DOHH2 (cell line): ENCODE data around the gene ZSCAN2.

ENCODE experiments used
- H3F3A ChIP-seq: fragments of 200-600 bp; sonication (generic), shearing (Covaris generic); 2 replicates; pipeline ENCODE4 v1.6.0; 2016; ENCODE audit warnings: antibody characterized with exemption, mild to moderate bottlenecking; ENCODE audit not compliant: control insufficient read depth, insufficient read depth
- H3K27ac ChIP-seq: fragments of 200-600 bp; sonication (generic); 2 replicates; pipeline ENCODE4 v1.5.1; 2014; ENCODE audit warnings: low read depth, mild to moderate bottlenecking, low read length, moderate library complexity
- H3K27me3 ChIP-seq: fragments of 200-600 bp; sonication (generic); 2 replicates; pipeline ENCODE4 v1.6.1; 2014; ENCODE audit warnings: mild to moderate bottlenecking, low read length, mixed read lengths; ENCODE audit not compliant: control insufficient read depth
- H3K36me3 ChIP-seq: fragments of 200-600 bp; sonication (generic); 2 replicates; pipeline ENCODE4 v1.6.1; 2014; ENCODE audit warnings: mild to moderate bottlenecking, low read length, moderate library complexity, mixed read lengths; ENCODE audit not compliant: control insufficient read depth
- H3K4me1 ChIP-seq: fragments of 200-600 bp; sonication (generic); 2 replicates; pipeline ENCODE4 v1.6.1; 2014; ENCODE audit warnings: mild to moderate bottlenecking, low read length, mixed read lengths; ENCODE audit not compliant: control insufficient read depth
- H3K4me2 ChIP-seq: fragments of 200-600 bp; sonication (generic); 2 replicates; pipeline ENCODE4 v1.6.0; 2014; ENCODE audit warnings: mild to moderate bottlenecking, low read length, moderate library complexity
- H3K4me3 ChIP-seq: fragments of 200-600 bp; sonication (generic); 2 replicates; pipeline ENCODE4 v1.5.1; 2014; ENCODE audit warnings: mild to moderate bottlenecking, low read length, mixed read lengths
- H3K79me2 ChIP-seq: fragments of 200-600 bp; sonication (generic); 2 replicates; pipeline ENCODE4 v1.6.1; 2014; ENCODE audit warnings: mild to moderate bottlenecking, low read length, mixed read lengths; ENCODE audit not compliant: control insufficient read depth
- H3K9me2 ChIP-seq: fragments of 200-600 bp; sonication (generic); replicated peaks from 2 replicates; pipeline ENCODE4 v1.6.1; 2014; ENCODE audit warnings: mild to moderate bottlenecking, low read length, mixed read lengths; ENCODE audit not compliant: control insufficient read depth
- H3K9me3 ChIP-seq: fragments of 200-600 bp; sonication (generic); 2 replicates; pipeline ENCODE4 v1.6.1; 2014; ENCODE audit warnings: antibody characterized with exemption, low read length, mixed read lengths; ENCODE audit not compliant: control insufficient read depth, insufficient read depth
- H4K20me1 ChIP-seq: fragments of 200-600 bp; sonication (generic); 2 replicates; pipeline ENCODE4 v1.6.0; 2014; ENCODE audit warnings: low read depth, mild to moderate bottlenecking, antibody characterized with exemption, low read length, moderate library complexity; ENCODE audit not compliant: control insufficient read depth, insufficient read depth
- EZH2phosphoT487 ChIP-seq: fragments of 200-600 bp; sonication (generic); IDR thresholded peaks from 2 replicates; pipeline ENCODE4 v1.6.1; 2017; ENCODE audit warnings: borderline replicate concordance, mild to moderate bottlenecking, antibody characterized with exemption, low read length, moderate library complexity, mixed read lengths
- TF ChIP-seq, protein P1 (sequence below): fragments of 200-600 bp; sonication (generic); IDR thresholded peaks from one replicate; pipeline ENCODE4 v1.5.1; 2014; ENCODE audit warnings: antibody characterized with exemption, mild to moderate bottlenecking, low read depth, low read length; ENCODE audit not compliant: poor library complexity, severe bottlenecking

The ZSCAN2 gene

DNA sequence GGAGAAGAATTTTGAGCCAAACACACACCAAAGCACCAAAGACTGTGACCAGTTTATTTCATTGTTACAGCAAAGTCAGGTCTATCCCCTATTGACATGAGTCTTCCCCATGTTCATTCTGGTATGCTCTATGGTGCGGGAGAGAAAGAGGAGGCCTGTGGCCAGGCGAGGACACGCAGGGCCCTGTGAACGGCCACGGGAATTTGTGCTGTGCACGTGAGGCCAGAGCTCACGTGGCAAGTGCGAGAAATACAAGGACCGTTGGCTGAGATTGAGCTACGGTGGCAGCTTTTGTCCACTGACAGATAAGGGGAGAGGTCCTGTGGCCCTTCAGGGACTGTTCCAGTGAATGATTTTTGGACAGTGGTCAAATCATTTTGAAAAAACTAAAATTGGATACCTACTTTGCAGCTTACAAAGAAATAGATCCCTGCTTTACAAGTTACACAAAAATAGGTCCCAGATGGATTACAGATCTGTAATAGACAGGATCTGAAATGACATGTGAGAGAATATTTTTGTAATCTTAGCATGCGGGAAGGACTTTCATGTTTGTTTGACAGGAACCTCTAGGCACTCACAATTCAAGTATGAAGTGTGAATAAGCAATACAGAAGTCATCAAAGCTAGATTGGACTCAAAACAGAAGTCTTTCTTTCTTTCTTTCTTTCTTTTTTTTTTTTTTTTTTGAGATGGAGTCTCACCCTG, 9.2 kb downstream of the ZSCAN2 start:
- Histone ChIP-seq H3K27ac (no peak overlapping the region), H3K79me2 (no peaks in the 10 kb centered on the region; the same call in 1 of the 2 replicates)
- TF ChIP-seq, protein P1, sequence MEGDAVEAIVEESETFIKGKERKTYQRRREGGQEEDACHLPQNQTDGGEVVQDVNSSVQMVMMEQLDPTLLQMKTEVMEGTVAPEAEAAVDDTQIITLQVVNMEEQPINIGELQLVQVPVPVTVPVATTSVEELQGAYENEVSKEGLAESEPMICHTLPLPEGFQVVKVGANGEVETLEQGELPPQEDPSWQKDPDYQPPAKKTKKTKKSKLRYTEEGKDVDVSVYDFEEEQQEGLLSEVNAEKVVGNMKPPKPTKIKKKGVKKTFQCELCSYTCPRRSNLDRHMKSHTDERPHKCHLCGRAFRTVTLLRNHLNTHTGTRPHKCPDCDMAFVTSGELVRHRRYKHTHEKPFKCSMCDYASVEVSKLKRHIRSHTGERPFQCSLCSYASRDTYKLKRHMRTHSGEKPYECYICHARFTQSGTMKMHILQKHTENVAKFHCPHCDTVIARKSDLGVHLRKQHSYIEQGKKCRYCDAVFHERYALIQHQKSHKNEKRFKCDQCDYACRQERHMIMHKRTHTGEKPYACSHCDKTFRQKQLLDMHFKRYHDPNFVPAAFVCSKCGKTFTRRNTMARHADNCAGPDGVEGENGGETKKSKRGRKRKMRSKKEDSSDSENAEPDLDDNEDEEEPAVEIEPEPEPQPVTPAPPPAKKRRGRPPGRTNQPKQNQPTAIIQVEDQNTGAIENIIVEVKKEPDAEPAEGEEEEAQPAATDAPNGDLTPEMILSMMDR, result no peak
- TF ChIP-seq EZH2phosphoT487, result no peak

GRCh38 chr15:84611631-84612030, 10.8 kb downstream of the ZSCAN2 start:
- no peak overlapping the region for H3K4me2 ChIP-seq
- H3K9me3 ChIP-seq, result no peaks in the 10 kb centered on the region
- no peaks in the 10 kb centered on the region for H4K20me1 ChIP-seq
- TF ChIP-seq, protein P1, result no peak
- no peak for TF ChIP-seq EZH2phosphoT487
- peaks cover 6% of the 10 kb centered on the region; the same call in 1 of the 2 replicates for H3K36me3 ChIP-seq
- H3K27me3 ChIP-seq, result no peaks in the 10 kb centered on the region
- H3F3A ChIP-seq, result no peaks in the 10 kb centered on the region
- no peak overlapping the region for H3K4me3 ChIP-seq
- no peaks in the 10 kb centered on the region for H3K9me2 ChIP-seq
- H3K4me1 ChIP-seq, result no peaks in the 10 kb centered on the region
- H3K27ac ChIP-seq, result no peak overlapping the region
- H3K79me2 ChIP-seq, result no peaks in the 10 kb centered on the region; the same call in 1 of the 2 replicates

More for the DNA sequence above, 9.2 kb downstream of the ZSCAN2 start:
- Histone ChIP-seq H4K20me1 (no peaks in the 10 kb centered on the region), H3F3A (no peaks in the 10 kb centered on the region), H3K36me3 (peaks cover 21% of the 10 kb centered on the region), H3K4me2 (no peak overlapping the region), H3K9me3 (no peaks in the 10 kb centered on the region), H3K9me2 (no peaks in the 10 kb centered on the region), H3K4me3 (no peak overlapping the region), H3K27me3 (no peaks in the 10 kb centered on the region), H3K4me1 (peaks cover 9% of the 10 kb centered on the region)

GRCh38 chr15:84616235-84616634, 15.4 kb downstream of the ZSCAN2 start:
- H3K4me3 ChIP-seq, result no peak overlapping the region
- H3K27me3 ChIP-seq, result no peaks in the 10 kb centered on the region
- H3K4me2 ChIP-seq, result no peak overlapping the region
- no peak overlapping the region for H3K27ac ChIP-seq
- peaks cover 9% of the 10 kb centered on the region for H3K36me3 ChIP-seq
- H3K79me2 ChIP-seq, result no peaks in the 10 kb centered on the region
- H3K9me2 ChIP-seq, result no peaks in the 10 kb centered on the region
- no peaks in the 10 kb centered on the region for H3K4me1 ChIP-seq
- no peaks in the 10 kb centered on the region for H3F3A ChIP-seq
- no peaks in the 10 kb centered on the region for H4K20me1 ChIP-seq
- peaks cover 9% of the 10 kb centered on the region for H3K9me3 ChIP-seq
- TF ChIP-seq, protein P1, result no peak
